TTC549 (cell line): ENCODE results near the gene NDUFS4.
"Not testable (repeated sequence)": the region's sequence is repeated elsewhere in the genome, so short reads cannot be mapped to it uniquely, and the experiment has no call there.

ENCODE experiments used
- FAIRE-seq: peaks from 2 replicates; lab custom pipeline; 2012; peaks lifted over from hg19 to GRCh38; lab: Jason Lieb, UNC

NDUFS4 gene

DNA sequence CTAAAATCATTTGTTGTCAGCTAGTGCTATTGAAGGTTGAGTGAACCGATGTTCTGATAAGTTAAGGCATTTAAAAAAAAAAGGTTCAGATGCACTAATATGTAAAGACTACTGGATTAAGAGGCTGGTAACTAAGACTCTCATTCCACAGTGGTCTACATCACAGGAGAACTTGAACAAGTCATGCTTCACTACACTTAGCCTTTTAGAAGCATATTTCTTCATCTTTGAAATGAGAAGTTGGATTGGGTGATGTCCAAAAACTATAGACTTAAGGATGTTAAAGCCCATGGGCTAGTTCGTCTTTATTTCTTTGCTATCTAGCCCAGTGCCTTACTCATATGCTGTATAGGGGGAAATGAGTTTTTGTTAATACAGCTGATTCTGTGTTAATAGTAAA is 107.2 kb downstream of the NDUFS4 start:
- FAIRE-seq: no peak

DNA sequence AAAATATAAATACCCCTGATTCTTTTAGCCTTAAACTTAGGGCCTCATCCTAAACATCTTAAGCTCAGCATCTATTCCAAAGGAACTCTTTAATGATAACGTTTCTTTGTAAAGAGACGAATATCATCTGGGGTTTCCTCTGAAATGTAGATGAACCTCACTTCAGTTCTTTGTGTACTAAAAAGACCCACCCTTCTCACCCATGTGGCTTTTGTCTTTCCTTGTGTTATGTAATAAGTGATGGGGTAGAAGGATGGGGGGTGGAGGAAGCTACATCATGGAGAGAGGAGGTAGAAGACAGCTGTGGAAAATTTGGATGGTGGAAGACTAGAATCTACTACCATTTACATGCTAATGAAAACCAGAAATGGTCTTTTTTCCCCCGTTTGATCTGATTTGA is 111.0 kb downstream of the NDUFS4 start:
- no peak for FAIRE-seq

DNA sequence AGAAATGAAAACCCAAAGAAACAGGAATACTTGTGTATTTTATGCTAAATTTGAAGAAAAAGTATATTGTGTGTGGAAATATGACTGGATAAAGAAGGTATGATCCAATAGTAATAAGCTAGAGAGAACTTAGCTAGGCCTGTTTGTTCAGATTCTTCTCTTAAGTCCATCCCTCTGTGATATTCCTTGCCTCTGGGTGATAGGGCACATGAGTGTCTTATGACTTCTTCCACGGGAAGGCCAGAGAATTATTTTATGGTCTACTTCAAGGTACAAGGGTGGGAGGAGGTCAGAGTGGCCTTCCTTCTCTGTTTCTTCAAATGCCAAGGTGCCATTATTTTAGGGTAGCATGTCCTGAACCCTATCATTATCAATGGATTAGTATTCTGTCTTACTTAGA is 113.7 kb downstream of the NDUFS4 start:
- no peak for FAIRE-seq

DNA sequence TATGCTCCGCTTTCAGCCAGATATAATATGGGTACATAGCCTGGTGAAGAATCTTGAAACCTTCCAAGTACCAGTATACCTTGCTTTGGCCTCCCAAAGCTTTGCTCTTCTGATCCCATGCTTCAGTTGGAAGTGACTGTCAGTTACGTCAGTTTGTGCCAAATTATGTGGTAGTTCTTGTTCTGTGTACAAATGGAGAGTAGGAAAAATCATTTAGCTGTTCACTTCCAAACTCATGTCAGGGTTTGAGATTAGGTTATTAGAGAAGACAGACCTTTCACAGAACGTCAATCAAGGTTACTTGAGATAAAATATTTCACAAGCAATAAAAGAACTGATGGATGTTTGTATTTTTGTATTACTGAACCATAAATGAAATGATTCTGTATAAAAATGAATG is 117.2 kb downstream of the NDUFS4 start:
- no peak for FAIRE-seq

GRCh38 chr5:53678981-53679660 is 118.7 kb downstream of the NDUFS4 start:
- no peak for FAIRE-seq

GRCh38 chr5:53681079-53681478 is 120.6 kb downstream of the NDUFS4 start:
- FAIRE-seq: no peak

- FAIRE-seq: no peak
These were observed 130.6 kb downstream of the NDUFS4 start for GRCh38 chr5:53691014-53691413.

DNA sequence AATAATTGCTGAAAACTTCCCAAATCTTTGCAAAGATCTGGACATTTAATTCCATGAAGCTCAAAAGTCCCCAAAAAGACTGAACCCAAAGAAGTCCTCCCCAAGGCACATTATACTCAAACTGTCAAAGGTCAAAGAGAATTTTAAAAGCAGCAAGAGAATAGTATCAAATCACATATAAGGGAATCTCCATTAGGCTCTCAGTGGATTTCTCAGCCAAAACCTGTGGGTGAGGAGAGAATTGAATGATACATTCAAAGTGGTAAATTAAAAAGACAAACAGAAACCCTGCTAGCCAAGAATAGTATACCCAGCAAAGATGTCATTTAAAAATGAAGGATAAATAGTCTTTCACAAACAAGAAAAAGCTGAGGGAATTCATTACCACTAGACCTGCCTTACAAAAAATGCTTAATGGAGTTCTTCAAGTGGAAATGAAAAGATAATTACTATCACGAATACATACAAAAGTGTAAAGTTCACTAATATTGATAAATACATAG is 134.1 kb downstream of the NDUFS4 start:
- FAIRE-seq: no peak

GRCh38 chr5:53710405-53710804 is 150.0 kb downstream of the NDUFS4 start:
- not testable (repeated sequence) for FAIRE-seq

DNA sequence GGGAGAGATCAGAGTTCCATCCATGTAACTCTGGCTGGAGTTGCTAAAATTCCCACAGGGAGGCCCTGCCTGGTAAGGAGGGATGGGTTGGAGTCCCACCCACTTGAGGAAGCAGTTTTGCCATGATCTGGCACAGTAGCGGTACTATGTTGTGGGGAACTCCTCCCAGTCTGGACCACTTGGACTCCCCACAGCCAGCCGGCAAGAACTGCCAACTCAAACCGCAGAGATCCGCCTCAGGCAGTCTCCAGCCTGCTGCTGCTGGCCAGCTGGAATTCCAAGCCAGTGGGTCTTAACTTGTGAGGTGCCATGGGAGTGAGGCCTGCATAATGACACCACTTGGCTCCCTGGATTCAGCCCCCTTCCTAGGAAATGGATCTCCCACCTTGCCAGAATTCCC is 151.9 kb downstream of the NDUFS4 start:
- no peak for FAIRE-seq

- FAIRE-seq: no peak
These were observed 153.7 kb downstream of the NDUFS4 start for GRCh38 chr5:53713978-53714666.

DNA sequence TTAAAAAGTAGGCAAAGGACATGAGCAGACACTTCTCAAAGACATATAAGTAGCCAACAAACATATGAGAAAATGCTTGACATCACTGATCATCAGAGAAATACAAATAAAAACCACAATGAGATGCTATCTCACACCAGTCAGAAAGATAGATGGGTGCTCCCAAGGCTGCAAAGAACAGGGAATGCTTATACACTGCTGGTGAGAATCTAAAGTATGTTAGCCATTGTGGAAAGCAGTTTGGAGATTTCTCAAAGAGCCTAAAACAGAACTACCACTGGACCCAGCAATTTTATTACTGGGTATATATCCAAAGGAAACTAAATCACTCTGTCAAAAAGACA is 154.2 kb downstream of the NDUFS4 start:
- no peak for FAIRE-seq

- no peak for FAIRE-seq
These were observed 165.7 kb downstream of the NDUFS4 start for GRCh38 chr5:53726121-53726520.

GRCh38 chr5:53730943-53731342 is 170.5 kb downstream of the NDUFS4 start:
- FAIRE-seq: no peak
